ENCODE data around the gene SELENBP1. TPM values are rescaled to one million over a fixed set of nuclear protein-coding genes. Genes with fewer than 3 reads are reported as not detected.

SELENBP1 gene
- total RNA-seq, 1 experiment from 2014 or later: 29.8 TPM

GRCh38 chr1:151336556-151336955 is 35.9 kb downstream of the SELENBP1 start:
- Histone ChIP-seq H3K9me3 (ENCODE audit: low read length) (no peaks in the 10 kb centered on the region), H4K20me1 (ENCODE audit: low read length) (no peaks in the 10 kb centered on the region), H3K4me2 (ENCODE audit: low read length) (no peak overlapping the region), H3K4me1 (ENCODE audit: insufficient read depth, low read length) (peaks cover 3% of the 10 kb centered on the region; the same call in 1 of the 2 replicates), H3K4me3 (ENCODE audit: low read length) (no peak overlapping the region), H3K27me3 (ENCODE audit: low read length) (no peaks in the 10 kb centered on the region), H3K27ac (ENCODE audit: low read length) (no peak overlapping the region), H3K9ac (ENCODE audit: low read length) (no peak overlapping the region), H3K79me2 (ENCODE audit: low read length) (no peaks in the 10 kb centered on the region), H3K9me2 (replicated peaks; ENCODE audit: low read length) (no peaks in the 10 kb centered on the region), H3K36me3 (ENCODE audit: low read depth, low read length) (no peaks in the 10 kb centered on the region), H3F3A (ENCODE audit: low read length, unreplicated experiment) (no peaks in the 10 kb centered on the region), H2AFZ (ENCODE audit: low read length) (no peak overlapping the region)
- intact Hi-C loops (cut with micrococcal nuclease): no loop called here
- no TSS peak for BruUV-seq (replicated peaks)
- CTCF ChIA-PET: interaction anchor here (1.1 kb wide), 1 partner anchor 36 kb away, joined by 6 read pairs; no protein-coding TSS in a partner anchor
- ATAC-seq (no peak), DNase-seq (no peak)
- TF ChIP-seq EZH2 (IDR thresholded peaks at IDR 0.05; ENCODE audit: low read length, unreplicated experiment) (no peak), EZH2phosphoT487 (IDR thresholded peaks at IDR 0.05; ENCODE audit: borderline replicate concordance, low read length) (no peak), CTCF (conservative IDR thresholded peaks at IDR 0.05; ENCODE audit: low read depth, low read length) (no peak)
- POLR2A ChIA-PET (ENCODE audit: unreplicated experiment): interaction anchor here (0.7 kb wide), 1 partner anchor 11 kb away, joined by 3 read pairs; the partner anchor contains the start of gene RFX5

GRCh38 chr1:151334822-151335221 is 37.7 kb downstream of the SELENBP1 start:
- ChIA-PET POLR2A (ENCODE audit: unreplicated experiment) (no interaction called here), CTCF (no interaction called here)
- no peaks in the 10 kb centered on the region for H3K36me3 ChIP-seq (ENCODE audit: low read depth, low read length)
- no peaks in the 10 kb centered on the region for H3K79me2 ChIP-seq (ENCODE audit: low read length)
- ATAC-seq (no peak), DNase-seq (no peak)
- no peak overlapping the region for H3K9ac ChIP-seq (ENCODE audit: low read length)
- H3K4me2 ChIP-seq (ENCODE audit: low read length): no peak overlapping the region
- H3K27me3 ChIP-seq (ENCODE audit: low read length): no peaks in the 10 kb centered on the region
- no peak overlapping the region for H2AFZ ChIP-seq (ENCODE audit: low read length)
- H3K9me2 ChIP-seq (replicated peaks; ENCODE audit: low read length): no peaks in the 10 kb centered on the region
- H3K9me3 ChIP-seq (ENCODE audit: low read length): no peaks in the 10 kb centered on the region
- H3K27ac ChIP-seq (ENCODE audit: low read length): no peak overlapping the region
- no TSS peak for BruUV-seq (replicated peaks)
- H3F3A ChIP-seq (ENCODE audit: low read length, unreplicated experiment): no peaks in the 10 kb centered on the region
- TF ChIP-seq EZH2 (IDR thresholded peaks at IDR 0.05; ENCODE audit: low read length, unreplicated experiment) (no peak), CTCF (conservative IDR thresholded peaks at IDR 0.05; ENCODE audit: low read depth, low read length) (no peak), EZH2phosphoT487 (IDR thresholded peaks at IDR 0.05; ENCODE audit: borderline replicate concordance, low read length) (no peak)
- no peak overlapping the region for H3K4me3 ChIP-seq (ENCODE audit: low read length)
- H3K4me1 ChIP-seq (ENCODE audit: insufficient read depth, low read length): no peaks in the 10 kb centered on the region
- no peaks in the 10 kb centered on the region for H4K20me1 ChIP-seq (ENCODE audit: low read length)
- intact Hi-C loops (cut with micrococcal nuclease): no loop called here

GRCh38 chr1:151327903-151328674 is 44.4 kb downstream of the SELENBP1 start:
- no peak for DNase-seq

More at GRCh38 chr1:151327903-151328674, 44.4 kb downstream of the SELENBP1 start:
- TSS peak; percentile 79 for BruUV-seq (replicated peaks)
- no peaks in the 10 kb centered on the region for H3F3A ChIP-seq (ENCODE audit: low read length, unreplicated experiment)
- no peaks in the 10 kb centered on the region; the same call in 1 of the 2 replicates for H4K20me1 ChIP-seq (ENCODE audit: low read length)
- POLR2A ChIA-PET (ENCODE audit: unreplicated experiment): interaction anchor here (0.6 to 1.1 kb wide), 5 partner anchors 14 to 660 kb away, joined by 3 to 8 read pairs (median 7); no protein-coding TSS in a partner anchor
- peak overlapping the region; percentile 92 for H3K9ac ChIP-seq (ENCODE audit: low read length)
- intact Hi-C loops (cut with micrococcal nuclease): loop anchor here (1.0 to 5.0 kb wide), 4 partner anchors 13 to 131 kb away; partner anchors contain the start of genes PIP5K1A and ZNF687
- peaks cover 41% of the 10 kb centered on the region for H3K79me2 ChIP-seq (ENCODE audit: low read length)
- CTCF ChIA-PET: interaction anchor here (0.6 to 4.2 kb wide), 3 partner anchors 12 to 212 kb away, joined by 5 to 35 read pairs (median 5); no protein-coding TSS in a partner anchor
- H3K36me3 ChIP-seq (ENCODE audit: low read depth, low read length): peaks cover 11% of the 10 kb centered on the region
- H3K27ac ChIP-seq (ENCODE audit: low read length): peak overlapping the region; percentile 6; the same call in 1 of the 2 replicates
- H3K4me2 ChIP-seq (ENCODE audit: low read length): peak overlapping the region; percentile 98
- H3K9me2 ChIP-seq (replicated peaks; ENCODE audit: low read length): no peaks in the 10 kb centered on the region
- H3K4me1 ChIP-seq (ENCODE audit: insufficient read depth, low read length): peaks cover 37% of the 10 kb centered on the region
- peak; percentile 10 for ATAC-seq
- no peak for TF ChIP-seq EZH2phosphoT487 (IDR thresholded peaks at IDR 0.05; ENCODE audit: borderline replicate concordance, low read length)
- no peak for TF ChIP-seq EZH2 (IDR thresholded peaks at IDR 0.05; ENCODE audit: low read length, unreplicated experiment)
- TF ChIP-seq CTCF (conservative IDR thresholded peaks at IDR 0.05; ENCODE audit: low read depth, low read length): no peak
- no peaks in the 10 kb centered on the region for H3K9me3 ChIP-seq (ENCODE audit: low read length)
- no peaks in the 10 kb centered on the region for H3K27me3 ChIP-seq (ENCODE audit: low read length)
- peak overlapping the region; percentile 72 for H3K4me3 ChIP-seq (ENCODE audit: low read length)
- peak overlapping the region; percentile 91 for H2AFZ ChIP-seq (ENCODE audit: low read length)
